Sciatic nerve (tissue), 2 donors: Measurements from ENCODE around the gene ANTXRL. TPM values are rescaled to one million over a fixed set of nuclear protein-coding genes. Genes with fewer than 3 reads are reported as not detected.
"Not testable (repeated sequence)": the region's sequence is repeated elsewhere in the genome, so short reads cannot be mapped to it uniquely, and the experiment has no call there.

Source experiments
- ATAC-seq: fragments of 200-7000 bp; cut with Tn5 transposase; one replicate; pipeline ENCODE4 v1.9.1; 2020; ENCODE audit warnings: mild to moderate bottlenecking, moderate library complexity
- DNase-seq: peaks from one replicate; pipeline ENCODE4 v3.0.0-alpha.2; 2020; ENCODE audit warnings: low spot score
- intact Hi-C: fragments of 100-400 bp; cut with DNase I; formaldehyde crosslinking; loops from one replicate; pipeline ENCODE4 v1.14.2; 2022
- total RNA-seq: library from RNA; stranded (reverse); fragmentation: NEBNext Ultra II Directional; extraction: Animal tissue kit (Norgen Biotek cat#: 25700); gene quantifications from one replicate; pipeline ENCODE4 v1.2.1, GENCODE V29; 2021
- donor health status: DM: no; HTN: no; CAD: no.
- donor health status: DM: no; HTN: no; CAD: no.

ANTXRL gene
- total RNA-seq, 1 donor from 2014 or later: not detected

DNA sequence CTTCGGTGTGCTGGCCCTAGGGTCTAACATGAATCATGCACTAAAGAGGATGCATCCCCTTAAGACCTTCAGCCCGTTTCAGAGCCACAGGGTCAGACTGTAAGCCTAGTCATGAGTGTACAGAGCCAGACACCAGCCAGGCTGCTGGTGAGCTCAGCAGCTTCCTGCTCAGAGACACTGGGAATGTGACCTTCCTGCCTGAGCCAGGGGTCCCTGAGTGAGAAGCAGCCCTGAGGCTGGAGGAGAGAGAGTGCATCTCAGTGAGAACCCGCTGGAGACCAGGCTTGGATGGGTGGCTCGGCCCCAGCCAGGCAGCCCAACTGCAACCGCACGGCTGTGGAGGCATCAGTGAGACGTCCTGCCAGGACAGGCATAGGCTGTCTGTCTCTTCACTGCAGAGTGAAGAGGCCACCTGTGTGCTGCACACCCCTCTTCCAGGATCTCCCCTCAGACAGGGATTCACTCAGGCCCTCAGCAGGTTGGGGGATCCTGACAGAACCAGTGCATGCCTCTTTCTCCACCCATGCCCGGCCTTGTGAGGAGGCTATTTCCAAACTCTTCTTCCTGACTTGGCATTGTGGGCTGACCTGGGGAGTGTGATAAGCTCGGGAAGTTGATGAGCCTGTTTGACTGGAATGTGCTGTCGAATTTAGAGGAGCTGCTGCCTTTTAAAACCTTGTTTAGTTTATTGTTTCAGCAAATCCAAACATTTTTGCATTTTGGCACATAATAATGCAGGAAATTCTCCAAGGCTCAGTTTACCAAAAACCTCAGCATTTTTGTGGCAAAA lies 28.5 kb downstream of the ANTXRL start:
- intact Hi-C loops, ATAC-seq, DNase-seq: not testable (repeated sequence)

DNA sequence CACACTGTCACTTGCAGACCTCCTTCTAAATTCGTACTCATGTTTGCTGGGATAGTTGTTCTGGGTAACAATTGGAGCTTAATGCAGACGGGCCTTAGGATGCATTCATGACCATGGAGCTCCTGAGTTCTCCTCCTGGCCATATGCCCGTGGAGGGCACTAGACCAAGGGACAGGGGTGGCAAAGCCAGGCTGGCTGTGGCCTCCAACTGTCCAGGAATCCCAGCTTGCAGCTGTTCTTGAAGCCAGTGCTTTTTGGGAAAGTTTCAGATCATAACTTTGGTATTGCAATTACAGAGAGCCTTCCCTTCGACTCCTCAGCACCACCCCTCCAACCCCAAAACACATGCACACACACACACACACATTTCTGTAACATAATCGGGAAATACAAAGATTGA lies 30.6 kb downstream of the ANTXRL start:
- ATAC-seq (no peak), DNase-seq (no peak)
- intact Hi-C loops: no loop called here

DNA sequence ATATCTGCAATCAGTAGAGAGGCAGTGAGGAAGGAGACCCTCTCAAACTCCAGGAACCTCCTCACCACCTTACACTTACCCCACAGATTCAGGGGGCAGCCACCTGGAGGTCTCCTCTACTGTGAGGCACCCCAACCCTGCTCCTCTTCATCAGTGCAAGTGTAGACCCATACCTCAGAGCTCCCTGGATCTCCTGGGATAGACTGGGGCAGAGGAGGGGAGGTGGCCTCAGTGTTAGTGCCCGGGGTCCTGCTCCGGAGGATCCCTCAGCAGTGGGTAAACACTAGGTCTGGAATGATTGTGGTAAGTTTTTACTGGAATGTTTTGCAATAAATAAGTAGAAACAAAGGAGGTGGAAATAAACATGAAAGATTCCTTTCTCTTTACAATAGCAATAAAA lies 31.1 kb downstream of the ANTXRL start:
- intact Hi-C loops: no loop called here
- ATAC-seq: no peak
- no peak for DNase-seq

DNA sequence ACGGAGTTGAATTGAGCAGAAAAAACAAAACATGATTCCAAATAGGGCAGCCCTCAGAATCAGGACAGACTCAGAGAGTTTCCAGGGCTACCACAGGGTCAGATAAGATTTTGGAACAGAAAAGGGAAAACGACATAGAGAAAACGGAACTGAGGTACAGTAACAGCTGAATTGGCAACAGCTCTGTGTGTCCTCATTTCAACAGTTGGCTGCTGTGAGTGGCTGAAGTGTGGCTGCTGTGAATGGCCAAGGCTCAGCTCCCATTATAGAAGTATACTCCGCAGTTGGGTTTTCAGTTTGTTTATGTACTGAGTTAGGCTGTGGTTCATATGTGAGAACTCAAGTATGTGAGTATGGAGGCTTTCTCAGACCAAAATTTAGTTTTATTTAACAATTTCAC lies 32.0 kb downstream of the ANTXRL start:
- DNase-seq: no peak
- ATAC-seq: no peak
- intact Hi-C loops: no loop called here

DNA sequence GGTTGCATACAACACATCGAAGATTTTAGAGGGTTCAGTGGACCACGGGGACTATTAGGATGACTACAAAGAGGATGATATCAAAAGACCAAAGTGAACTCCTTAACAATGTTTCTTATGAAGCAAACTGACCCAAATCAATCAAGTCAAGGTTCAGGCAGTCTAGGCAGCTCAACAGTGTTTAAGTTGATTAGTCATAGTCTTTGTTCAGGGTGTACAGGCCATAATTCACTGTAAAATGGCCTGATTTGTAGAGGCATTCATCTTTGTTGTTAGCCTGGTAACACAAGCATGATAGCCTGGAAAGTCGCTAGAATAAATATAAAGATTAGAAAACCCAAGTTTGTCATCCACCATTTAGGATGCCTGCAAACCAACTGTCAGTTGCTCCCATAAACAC lies 32.6 kb downstream of the ANTXRL start:
- no peak for DNase-seq
- intact Hi-C loops: no loop called here
- ATAC-seq: no peak

DNA sequence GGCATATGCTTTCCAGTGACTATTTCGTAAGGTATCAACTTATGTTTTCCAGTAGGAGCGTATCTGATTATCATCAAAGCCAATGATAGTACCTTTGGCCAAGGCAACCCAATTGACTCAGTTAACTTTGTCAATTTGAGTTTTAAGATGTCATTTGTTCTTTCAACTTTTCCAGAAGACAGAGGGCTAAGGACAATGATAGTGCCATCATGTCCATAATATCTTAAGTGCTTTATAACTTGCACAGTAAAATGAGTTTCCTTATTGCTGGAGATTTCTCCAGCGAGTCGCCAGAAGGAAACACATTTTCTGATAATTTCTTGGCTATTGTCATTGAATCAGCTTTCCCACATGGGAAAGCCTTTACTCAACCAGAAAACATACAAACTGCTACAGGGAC lies 35.0 kb downstream of the ANTXRL start:
- intact Hi-C loops: no loop called here
- ATAC-seq (no peak), DNase-seq (no peak)

DNA sequence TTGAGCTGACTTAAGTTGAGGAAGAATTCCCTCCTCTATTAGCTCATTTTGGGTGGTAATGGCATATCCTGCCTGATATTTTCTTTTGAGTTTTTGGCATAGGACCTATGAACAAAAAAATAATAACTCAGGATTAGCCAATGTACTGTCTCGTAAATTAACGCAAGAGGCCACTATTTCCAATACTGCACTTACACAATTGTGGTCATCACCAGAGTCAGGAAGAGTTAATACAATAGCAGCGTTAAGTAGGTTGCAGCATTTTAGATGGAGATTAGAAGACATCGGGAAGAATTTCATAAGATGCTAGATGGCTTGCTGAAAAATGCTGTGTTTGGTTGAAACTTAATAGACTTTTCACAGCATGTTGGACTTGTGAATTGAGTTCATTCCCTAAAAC lies 36.4 kb downstream of the ANTXRL start:
- intact Hi-C loops: no loop called here
- no peak for ATAC-seq
- no peak for DNase-seq

DNA sequence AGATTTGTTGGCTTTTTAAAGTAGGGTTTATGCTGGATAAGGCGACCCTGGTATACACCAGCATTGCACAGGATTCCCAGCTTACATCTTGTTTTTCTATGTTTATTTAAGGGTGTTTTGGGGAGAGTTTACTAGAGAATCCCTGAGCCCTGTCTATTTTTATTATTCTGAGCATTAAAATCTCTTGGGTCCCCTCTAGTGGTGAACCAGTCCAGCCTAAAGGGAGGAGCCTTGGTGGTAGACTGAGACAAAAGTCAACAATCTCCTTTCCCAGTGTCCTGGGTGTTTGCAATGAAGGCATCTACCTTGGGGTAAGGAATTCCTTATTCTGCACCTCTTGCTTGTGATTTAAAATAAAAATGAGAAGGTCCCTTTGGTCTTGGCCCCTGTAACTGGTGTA lies 38.2 kb downstream of the ANTXRL start:
- DNase-seq (no peak), ATAC-seq (no peak)
- intact Hi-C loops: no loop called here

DNA sequence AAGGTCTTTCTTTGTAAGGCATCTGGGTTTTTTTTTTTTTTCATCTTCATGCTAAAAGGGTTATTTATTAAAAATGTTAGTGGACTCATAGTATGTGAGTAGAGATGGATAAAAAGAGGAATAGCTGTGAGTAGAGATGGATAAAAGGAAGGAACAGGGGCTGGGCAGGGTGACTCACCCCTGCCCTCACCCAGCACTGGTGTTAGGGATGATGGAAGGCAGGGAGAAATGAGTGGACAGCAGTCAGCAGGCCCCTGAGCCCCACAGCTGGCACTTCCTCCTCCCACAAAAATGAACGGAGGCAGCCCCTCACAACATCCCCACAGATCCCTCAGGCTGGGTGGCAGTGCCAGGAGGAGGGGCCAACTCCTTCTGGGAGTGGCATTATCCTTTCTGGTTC lies 39.3 kb downstream of the ANTXRL start:
- DNase-seq (no peak), ATAC-seq (no peak)
- intact Hi-C loops: no loop called here

DNA sequence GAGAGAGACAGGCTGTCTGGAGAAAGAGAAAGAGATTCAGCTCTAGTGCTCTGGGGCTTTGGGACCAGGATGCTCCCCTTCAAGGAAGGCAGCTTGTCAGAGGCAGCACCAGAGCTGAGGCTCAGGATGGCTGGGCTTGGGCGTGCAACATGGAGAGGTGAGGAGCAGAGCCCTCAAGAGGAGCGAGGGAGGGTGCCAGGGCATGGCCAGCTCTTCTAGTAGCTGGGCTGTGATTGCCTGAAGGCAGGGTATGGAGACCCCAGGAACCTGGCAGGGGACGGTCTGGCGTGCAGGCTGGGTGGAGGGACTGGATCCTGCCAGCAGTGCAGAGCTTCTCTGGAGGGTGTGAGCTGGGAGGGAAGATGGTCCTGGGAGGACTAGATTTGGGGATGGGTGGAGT lies 40.2 kb downstream of the ANTXRL start:
- DNase-seq (no peak), ATAC-seq (no peak)
- intact Hi-C loops: no loop called here

DNA sequence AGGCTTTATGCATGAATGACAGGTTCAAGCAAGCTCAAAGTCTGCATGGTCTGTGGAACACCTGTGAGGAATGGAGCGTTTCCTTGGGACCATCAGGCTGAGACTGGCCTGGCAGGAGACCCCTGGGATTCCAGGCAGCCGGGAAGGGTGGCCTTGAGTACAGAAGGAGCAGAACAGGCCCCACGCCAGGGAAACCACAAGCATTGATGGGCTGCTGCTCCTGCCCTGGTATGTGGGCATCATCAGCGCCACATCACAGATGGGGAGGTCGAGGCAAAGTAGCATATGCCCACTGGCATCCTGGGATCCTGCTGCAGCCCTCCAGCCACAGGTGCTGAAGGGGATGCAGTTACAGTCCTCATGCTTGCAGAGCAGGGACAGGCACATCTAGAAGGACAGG lies 40.9 kb downstream of the ANTXRL start:
- intact Hi-C loops: no loop called here
- DNase-seq (no peak), ATAC-seq (no peak)

DNA sequence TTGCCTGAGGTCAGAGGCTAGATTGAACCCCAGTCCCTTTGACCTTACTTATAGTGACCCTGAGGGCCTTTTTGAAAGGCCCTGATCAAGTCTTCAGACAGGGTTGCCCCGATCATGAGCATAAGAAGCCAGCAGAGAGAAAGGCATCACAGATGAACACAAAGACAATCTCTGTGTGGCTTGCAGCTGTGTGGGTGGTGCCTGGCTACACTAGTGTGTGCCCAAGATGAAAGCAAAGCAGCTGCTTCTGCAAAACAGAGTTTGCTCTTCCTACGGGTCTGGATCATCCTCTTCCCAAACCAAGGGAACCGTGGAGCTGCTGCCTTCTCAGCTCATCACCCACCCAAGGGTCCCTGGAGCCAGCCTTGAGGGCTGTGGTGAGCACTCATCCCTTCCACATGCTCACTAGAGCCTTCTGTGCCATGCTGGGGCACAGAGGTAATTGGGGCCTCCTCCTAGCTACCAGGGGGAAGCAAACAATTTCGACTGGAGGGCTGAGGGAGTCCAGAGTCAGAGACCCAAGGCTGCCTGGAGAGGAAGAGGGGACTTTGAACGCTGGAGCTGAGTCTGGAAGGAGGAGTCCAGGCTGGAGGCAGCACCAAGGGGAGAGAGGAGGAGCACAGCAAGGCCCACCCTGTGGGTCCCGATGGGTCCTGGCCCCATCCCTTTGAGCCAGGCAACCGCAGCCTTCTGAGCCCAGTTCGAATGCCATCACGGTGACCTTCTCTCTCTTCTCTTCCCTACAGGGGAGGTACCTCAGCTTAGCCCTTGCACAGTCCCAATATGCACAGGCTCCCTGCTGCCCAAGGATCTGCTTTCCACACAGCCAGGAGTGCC lies 42.3 kb downstream of the ANTXRL start:
- no peak for DNase-seq
- peak; percentile 70 for ATAC-seq
- intact Hi-C loops: no loop called here

DNA sequence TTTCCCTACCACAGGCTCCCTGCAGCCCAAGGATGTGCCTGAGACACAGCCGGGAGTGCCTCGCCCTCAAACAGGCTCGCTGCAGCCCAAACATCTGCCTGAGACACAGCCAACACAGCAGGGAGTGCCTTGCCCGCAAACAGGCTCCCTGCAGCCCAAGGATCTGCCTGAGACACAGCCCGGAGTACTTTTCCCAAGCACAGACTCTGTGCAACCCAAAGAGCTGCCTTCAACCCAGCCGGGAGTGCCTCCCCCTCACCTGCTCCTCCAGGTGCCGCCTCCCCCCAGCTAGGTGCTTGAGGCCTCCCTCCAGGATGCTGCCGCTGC lies 42.9 kb downstream of the ANTXRL start:
- no peak for DNase-seq
- ATAC-seq: peak; percentile 18
- intact Hi-C loops: no loop called here

DNA sequence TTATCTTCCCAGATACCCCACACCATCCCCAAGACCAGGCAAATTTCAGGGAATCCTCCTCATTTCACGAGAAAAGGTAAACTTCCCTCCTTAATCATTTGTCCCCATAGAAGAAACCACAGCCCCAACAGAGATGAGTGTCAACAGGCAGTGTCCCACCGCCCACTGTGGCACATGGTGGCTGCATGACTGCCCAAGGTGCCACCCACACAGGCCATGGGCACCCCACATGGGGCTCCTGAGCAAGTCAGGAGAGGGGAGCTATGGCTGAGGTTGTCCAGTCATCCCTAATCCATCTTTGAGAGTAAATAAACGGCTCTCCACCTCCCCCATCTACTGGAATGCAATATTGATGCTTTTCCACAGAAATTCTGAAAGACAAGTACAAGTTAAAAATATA lies 44.1 kb downstream of the ANTXRL start:
- ATAC-seq (no peak), DNase-seq (no peak)
- intact Hi-C loops: no loop called here

DNA sequence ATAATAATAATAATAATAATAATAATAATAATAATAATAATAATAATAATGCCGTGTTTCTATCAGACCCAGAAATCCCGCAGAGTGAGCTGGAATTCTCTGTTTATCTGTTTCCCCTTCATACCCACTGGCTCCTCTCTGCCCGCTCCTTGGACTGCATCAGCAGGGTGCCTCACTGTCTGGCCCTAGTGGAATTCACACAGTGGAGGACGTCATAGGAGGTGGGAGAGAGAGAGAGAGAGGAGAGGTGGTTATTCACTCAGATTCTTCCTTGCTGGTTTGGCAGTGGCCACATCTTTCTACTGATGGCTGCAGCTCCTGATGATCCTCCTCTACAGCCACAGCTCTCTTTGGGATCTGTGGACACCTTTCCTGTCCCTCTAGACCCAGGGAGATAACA lies 78.7 kb downstream of the ANTXRL start:
- intact Hi-C loops, DNase-seq, ATAC-seq: not testable (repeated sequence)

DNA sequence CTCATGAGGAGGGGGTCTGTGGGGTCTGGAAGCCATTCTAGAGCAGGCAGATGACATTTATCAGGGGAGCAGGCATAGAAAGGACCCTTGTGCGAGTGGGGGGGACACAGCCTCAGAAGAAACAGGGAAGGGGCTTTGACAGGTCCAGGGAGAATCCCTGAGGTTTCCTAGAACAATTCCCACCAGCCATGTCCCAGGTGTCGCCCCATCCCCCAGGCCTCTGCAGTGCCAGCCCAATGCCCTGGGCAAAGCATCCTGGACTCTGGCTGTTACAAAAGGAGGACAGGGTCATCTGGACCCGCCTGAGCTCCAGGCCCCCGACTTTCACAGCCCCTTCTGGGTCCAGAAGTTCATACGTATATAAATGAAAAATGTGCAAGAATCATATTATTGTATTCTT lies 80.4 kb downstream of the ANTXRL start:
- intact Hi-C loops, DNase-seq, ATAC-seq: not testable (repeated sequence)

DNA sequence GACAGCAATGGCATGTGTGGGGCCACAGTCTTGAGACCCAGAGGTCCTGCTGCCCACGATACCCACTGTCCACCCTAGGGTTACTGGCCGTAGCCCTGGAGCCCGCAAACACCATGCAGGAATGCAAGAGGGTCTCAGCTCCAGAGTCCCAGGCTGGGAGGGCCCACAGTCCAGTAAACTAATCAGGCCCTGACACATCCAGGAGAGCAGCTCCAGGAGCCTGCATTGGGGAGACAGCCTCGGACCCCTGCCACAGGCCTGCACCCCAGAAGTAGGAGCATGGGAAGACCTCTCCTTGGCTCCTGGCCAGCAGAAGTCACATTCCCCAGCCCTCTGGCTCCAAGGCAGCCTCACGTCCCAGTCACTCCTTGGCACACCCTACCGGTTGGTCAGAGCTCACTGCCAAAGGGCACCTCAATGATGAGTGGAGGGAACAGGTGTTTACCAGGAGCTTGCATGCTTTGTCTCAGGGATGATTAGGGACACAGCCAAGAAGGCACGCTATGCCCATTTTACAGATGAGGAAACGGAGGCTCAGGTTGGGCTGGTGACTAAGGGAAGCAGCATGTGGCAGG lies 81.0 kb downstream of the ANTXRL start:
- ATAC-seq, intact Hi-C loops, DNase-seq: not testable (repeated sequence)

DNA sequence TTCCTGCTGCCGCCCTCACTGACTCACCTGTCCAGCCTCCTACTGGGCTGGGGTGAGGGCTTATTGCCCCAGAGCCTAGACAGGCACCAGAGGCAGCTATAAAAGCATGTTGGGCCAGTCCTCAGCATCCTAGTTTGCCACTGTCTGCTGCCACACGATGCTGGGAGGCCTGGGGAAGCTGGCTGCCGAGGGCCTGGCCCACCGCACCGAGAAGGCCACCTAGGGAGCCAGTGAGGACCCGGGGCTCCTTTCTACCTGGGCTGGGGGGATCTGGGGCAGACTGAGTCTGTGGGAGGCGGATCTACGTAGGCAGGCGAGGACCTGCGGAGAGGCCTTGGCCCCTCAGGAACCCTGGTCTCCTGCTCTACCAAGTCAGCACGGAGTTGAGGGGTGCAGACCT lies 82.2 kb downstream of the ANTXRL start:
- DNase-seq, intact Hi-C loops, ATAC-seq: not testable (repeated sequence)

DNA sequence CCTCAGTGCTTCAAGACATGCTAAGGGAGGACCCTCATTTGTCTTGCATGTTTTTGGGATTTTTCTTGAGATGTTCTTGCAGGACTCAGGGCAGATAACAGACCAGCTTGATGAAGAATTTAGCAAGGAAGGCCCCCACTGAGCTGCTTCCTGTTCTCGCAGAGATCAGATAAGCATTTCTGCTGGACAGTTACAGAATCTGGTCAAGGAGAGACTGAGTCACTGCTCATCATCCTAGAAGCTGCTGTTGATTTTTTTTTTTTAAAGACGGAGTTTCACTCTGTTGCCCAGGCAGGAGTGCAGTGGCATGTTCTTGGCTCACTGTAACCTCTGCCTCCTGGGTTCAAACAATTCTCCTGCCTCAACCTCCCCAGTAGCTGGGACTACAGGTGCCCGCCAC lies 87.6 kb downstream of the ANTXRL start:
- intact Hi-C loops, DNase-seq, ATAC-seq: not testable (repeated sequence)

DNA sequence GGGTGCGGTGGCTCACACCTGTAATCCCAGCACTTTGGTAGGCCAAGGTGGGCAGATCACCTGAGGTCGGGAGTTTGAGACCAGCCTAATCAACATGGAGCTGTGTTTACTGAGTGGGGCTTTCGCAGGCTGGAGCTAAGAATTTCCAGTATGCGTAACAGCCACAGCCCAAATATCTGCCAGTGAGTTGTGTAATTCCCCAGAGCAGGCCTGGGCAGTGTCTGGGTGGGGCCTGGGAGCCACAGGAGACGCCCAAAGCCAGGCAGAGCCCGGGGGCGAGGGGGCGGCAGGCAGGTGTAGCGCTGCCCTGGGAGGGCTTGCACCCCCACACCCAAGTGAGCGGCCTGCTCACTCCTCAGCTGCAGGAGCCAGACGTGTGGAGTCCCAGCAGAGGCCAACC lies 88.6 kb downstream of the ANTXRL start, which contains the start of gene ANXA8L1:
ANXA8L1 (plus strand) TSS at position 371 of the 400 bp plus-strand sequence. CDS start 76 bp downstream, outside the sequence.
- ATAC-seq, intact Hi-C loops, DNase-seq: not testable (repeated sequence)
